Prostate gland (tissue), 2 donors: ENCODE data around the gene BPIFB3. TPM values are rescaled to one million over a fixed set of nuclear protein-coding genes. Genes with fewer than 3 reads are reported as not detected.

Experiments used
- DNase-seq: peaks from one replicate; pipeline ENCODE4 v3.0.0-alpha.2; 2019; ENCODE audit warnings: low spot score
- H3K27ac ChIP-seq, 2 donors: fragments of 200-600 bp; sonication (generic); 2 replicates each; pipeline ENCODE4 v1.5.1; 2017 to 2019
- H3K27me3 ChIP-seq: fragments of 200-600 bp; sonication (generic); replicated peaks from 2 replicates; pipeline ENCODE4 v1.5.1; 2019; ENCODE audit not compliant: insufficient read depth
- H3K36me3 ChIP-seq, 2 donors: fragments of 200-600 bp; sonication (generic); 1 replicate in 1 of 2; 2 replicates in 1 of 2; pipeline versions ENCODE4 v1.5.1 to v1.8.1; 2017 to 2019
- H3K4me1 ChIP-seq: fragments of 200-600 bp; sonication (generic); replicated peaks from 2 replicates; pipeline ENCODE4 v1.5.1; 2019
- H3K4me3 ChIP-seq, 2 donors: fragments of 200-600 bp; sonication (generic); 2 replicates each; pipeline ENCODE4 v1.5.1; 2017 to 2019
- H3K9me3 ChIP-seq: fragments of 200-600 bp; sonication (generic); 2 replicates; pipeline ENCODE4 v1.5.1; 2017
- CTCF ChIP-seq, 4 experiments: fragments of 200-600 bp in 2 of 4; fragments of 450-650 bp in 2 of 4; sonication (generic) in 2 of 4; IDR thresholded peaks; 1 replicate in 3 of 4; 2 replicates in 1 of 4; pipeline ENCODE4 v1.5.1; 2016 to 2019; ENCODE audit warnings: antibody characterized with exemption in 4 of 4, mild to moderate bottlenecking in 2 of 4, moderate library complexity in 2 of 4
- POLR2A ChIP-seq: fragments of 450-650 bp; IDR thresholded peaks from one replicate; pipeline ENCODE4 v1.6.1; 2016; ENCODE audit warnings: antibody characterized with exemption, mild to moderate bottlenecking
- POLR2AphosphoS5 ChIP-seq: sonication (generic); formaldehyde crosslinking; IDR thresholded peaks from one replicate; pipeline ENCODE4 v1.6.1; 2017; ENCODE audit warnings: antibody characterized with exemption
- WGBS: methylation state at CpG from one replicate; pipeline ENCODE4 v1.1.5; 2018; 5-methylcytosine and 5-hydroxymethylcytosine counted together
- intact Hi-C: fragments of 100-400 bp; cut with DNase I; formaldehyde crosslinking; loops from one replicate; pipeline ENCODE4 v1.14.2; 2022
- total RNA-seq, 2 donors: library from RNA; depleted of rRNA; stranded (reverse); fragments of >200 nt; gene quantifications; one replicate each; pipeline ENCODE4 v1.1.0, GENCODE V29; 2016

Gene BPIFB3
- total RNA-seq, 2 donors from 2014 or later, result not detected

GRCh38 chr20:33027769-33028751 is 25.6 kb upstream of the BPIFB3 start:
- WGBS, result 75% methylated on average over 12 of the region's 12 CpGs
- DNase-seq, result no peak
- Histone ChIP-seq H3K36me3 (no peaks in the 10 kb centered on the region), H3K9me3 (no peaks in the 10 kb centered on the region), H3K27ac (no peak overlapping the region), H3K27me3 (no peaks in the 10 kb centered on the region), H3K4me3 (no peak overlapping the region), H3K4me1 (no peaks in the 10 kb centered on the region)
- TF ChIP-seq POLR2AphosphoS5 (no peak), CTCF (IDR thresholded peaks at IDR 0.05) (no peak), POLR2A (no peak)
- intact Hi-C loops, result no loop called here

GRCh38 chr20:33028875-33029274 is 24.8 kb upstream of the BPIFB3 start:
- no peak for DNase-seq
- intact Hi-C loops, result no loop called here
- WGBS, result 72% methylated on average over 7 of the region's 7 CpGs
- H3K27ac ChIP-seq, result no peak overlapping the region
- no peak overlapping the region for H3K4me3 ChIP-seq
- no peaks in the 10 kb centered on the region for H3K27me3 ChIP-seq
- H3K9me3 ChIP-seq, result no peaks in the 10 kb centered on the region
- no peaks in the 10 kb centered on the region for H3K4me1 ChIP-seq
- no peak for TF ChIP-seq POLR2AphosphoS5
- no peaks in the 10 kb centered on the region for H3K36me3 ChIP-seq

- Histone ChIP-seq H3K36me3 (no peaks in the 10 kb centered on the region), H3K27me3 (no peaks in the 10 kb centered on the region), H3K4me3 (no peak overlapping the region), H3K4me1 (no peaks in the 10 kb centered on the region), H3K9me3 (no peaks in the 10 kb centered on the region), H3K27ac (no peak overlapping the region)
- no peak for DNase-seq
- intact Hi-C loops, result no loop called here
- WGBS, result 82% methylated on average over 9 of the region's 9 CpGs
- TF ChIP-seq CTCF (IDR thresholded peaks at IDR 0.05) (no peak), POLR2AphosphoS5 (no peak), POLR2A (no peak)
These were observed 23.6 kb upstream of the BPIFB3 start for GRCh38 chr20:33030076-33030475.

- Histone ChIP-seq H3K27me3 (no peaks in the 10 kb centered on the region), H3K4me1 (no peaks in the 10 kb centered on the region), H3K9me3 (no peaks in the 10 kb centered on the region), H3K4me3 (no peak overlapping the region), H3K27ac (no peak overlapping the region), H3K36me3 (no peaks in the 10 kb centered on the region)
- TF ChIP-seq CTCF (IDR thresholded peaks at IDR 0.05) (no peak), POLR2AphosphoS5 (no peak), POLR2A (no peak)
- DNase-seq, result no peak
- WGBS, result 77% methylated on average over 6 of the region's 6 CpGs
- intact Hi-C loops, result no loop called here
These were observed 23.1 kb upstream of the BPIFB3 start for GRCh38 chr20:33030569-33030968.

- no peak for TF ChIP-seq POLR2A
- no peak for TF ChIP-seq CTCF (IDR thresholded peaks at IDR 0.05)
- TF ChIP-seq POLR2AphosphoS5, result no peak
- no peaks in the 10 kb centered on the region for H3K36me3 ChIP-seq
- H3K4me3 ChIP-seq, result no peak within 1 kb of the TSS
- no peak for DNase-seq
- H3K27me3 ChIP-seq, result no peaks in the 10 kb centered on the region
- no peak within 1 kb of the TSS for H3K27ac ChIP-seq
- WGBS, result 87% methylated on average over 10 of the region's 10 CpGs
- intact Hi-C loops, result no loop called here
- no peaks in the 10 kb centered on the region for H3K9me3 ChIP-seq
- H3K4me1 ChIP-seq, result no peaks in the 10 kb centered on the region
These were observed 22.2 kb upstream of the BPIFB3 start, which contains the start of gene BPIFB6 for GRCh38 chr20:33031531-33031930. BPIFB6 (plus strand) TSS chr20:33031648; CDS start chr20:33031648, 0 bp downstream.
